Keratinocyte (primary cell): ENCODE measurements around the gene NCK1. TPM values are rescaled to one million over a fixed set of nuclear protein-coding genes. Genes with fewer than 3 reads are reported as not detected.

ENCODE experiments used
- DNase-seq: peaks from one replicate; pipeline ENCODE4 v3.0.0-alpha.2; 2011; ENCODE audit warnings: low read depth, missing footprints, low spot score
- FAIRE-seq: peaks from 2 replicates; lab custom pipeline; 2011; peaks lifted over from hg19 to GRCh38; lab: Jason Lieb, UNC
- H2AFZ ChIP-seq: 2 replicates; pipeline ENCODE4 v1.6.0; 2012; ENCODE audit warnings: low read length, control low read depth, inconsistent platforms; ENCODE audit not compliant: control insufficient read depth
- H3K27ac ChIP-seq: 2 replicates; pipeline ENCODE4 v1.5.1; 2011; ENCODE audit warnings: low read length; ENCODE audit not compliant: control insufficient read depth, insufficient read depth
- H3K27me3 ChIP-seq: 3 replicates; pipeline ENCODE4 v1.6.0; 2011; ENCODE audit warnings: low read length; ENCODE audit not compliant: control insufficient read depth, insufficient read depth; ENCODE audit errors: extremely low read depth
- H3K36me3 ChIP-seq, 2 experiments: 2 replicates in 1 of 2; 3 replicates in 1 of 2; pipeline ENCODE4 v1.5.1; 2011; ENCODE audit warnings: low read length in 2 of 2, mild to moderate bottlenecking in 1 of 2; ENCODE audit not compliant: control insufficient read depth in 2 of 2, insufficient read depth in 2 of 2; ENCODE audit errors: extremely low read depth in 1 of 2
- H3K4me1 ChIP-seq: 3 replicates; pipeline ENCODE4 v1.5.1; 2011; ENCODE audit warnings: low read length; ENCODE audit not compliant: control insufficient read depth, insufficient read depth; ENCODE audit errors: extremely low read depth
- H3K4me2 ChIP-seq: 3 replicates; pipeline ENCODE4 v1.6.0; 2011; ENCODE audit warnings: low read depth, low read length; ENCODE audit not compliant: control insufficient read depth, insufficient read depth; ENCODE audit errors: extremely low read depth
- H3K4me3 ChIP-seq, 3 experiments: fragments of 200-600 bp in 1 of 3; sonication (generic) in 1 of 3; 2 replicates in 2 of 3; 3 replicates in 1 of 3; pipeline ENCODE4 v1.5.1; 2011 to 2016; ENCODE audit warnings: low read length in 3 of 3, mild to moderate bottlenecking in 3 of 3, control low read depth in 2 of 3, inconsistent platforms in 1 of 3, low read depth in 1 of 3, mixed read lengths in 1 of 3, mixed run types in 1 of 3, moderate library complexity in 1 of 3; ENCODE audit not compliant: control insufficient read depth in 2 of 3, insufficient read depth in 2 of 3; ENCODE audit errors: extremely low read depth in 1 of 3
- H3K79me2 ChIP-seq: 2 replicates; pipeline ENCODE4 v1.6.0; 2012; ENCODE audit warnings: low read length; ENCODE audit not compliant: control insufficient read depth, insufficient read depth
- H3K9ac ChIP-seq: 3 replicates; pipeline ENCODE4 v1.6.0; 2011; ENCODE audit warnings: low read length; ENCODE audit not compliant: control insufficient read depth, insufficient read depth; ENCODE audit errors: extremely low read depth
- H3K9me1 ChIP-seq: 3 replicates; pipeline ENCODE4 v1.6.0; 2011; ENCODE audit warnings: low read length; ENCODE audit not compliant: control insufficient read depth, insufficient read depth; ENCODE audit errors: extremely low read depth
- H3K9me3 ChIP-seq: 2 replicates; pipeline ENCODE4 v1.5.1; 2012; ENCODE audit warnings: low read depth, low read length; ENCODE audit not compliant: control insufficient read depth
- H4K20me1 ChIP-seq: 3 replicates; pipeline ENCODE4 v1.6.0; 2011; ENCODE audit warnings: low read length; ENCODE audit not compliant: control insufficient read depth, insufficient read depth; ENCODE audit errors: extremely low read depth
- EZH2 ChIP-seq: IDR thresholded peaks from one replicate; pipeline ENCODE4 v1.6.1; 2012; ENCODE audit warnings: inconsistent platforms, mild to moderate bottlenecking, low read length, moderate library complexity
- dilution Hi-C: fragments of 300-500 bp; cut with MboI; formaldehyde crosslinking; loops from one replicate; pipeline ENCODE4 v1.7.0; 2020; ENCODE audit warnings: low sequenced_read_pairs; ENCODE audit not compliant: extremely low pct_ligation_motif_present
- polyA plus RNA-seq, 5 experiments: library from polyadenylated mRNA; depleted of rRNA in 3 of 5; stranded (reverse) in 3 of 5; stranded (forward) in 1 of 5; unstranded in 1 of 5; fragments of >200 nt; gene quantifications; 1 replicate in 1 of 5; 2 replicates in 3 of 5; 3 replicates in 1 of 5; pipeline versions ENCODE4 v1.2.1 to v1.2.3, GENCODE V29; 2011 to 2012; ENCODE audit warnings: missing spikeins in 2 of 5, low read depth in 1 of 5, low replicate concordance in 1 of 5
- TF ChIP-seq, protein P1 (sequence below), 3 experiments: IDR thresholded peaks in 1 of 3; conservative IDR thresholded peaks in 1 of 3; optimal IDR thresholded peaks in 1 of 3; 2 replicates in 2 of 3; 3 replicates in 1 of 3; pipeline versions ENCODE3 to v1.5.1; 2011; ENCODE audit warnings: low read length in 3 of 3, mild to moderate bottlenecking in 3 of 3, moderate library complexity in 2 of 3, control low read depth in 1 of 3, inconsistent platforms in 1 of 3; ENCODE audit not compliant: insufficient read depth in 2 of 3; ENCODE audit errors: extremely low read depth in 1 of 3

The NCK1 gene
- polyA plus RNA-seq, 1 donor (not counting 4 experiments of a cell fraction or from before 2014, with no cell fraction given): 57.9 TPM

DNA sequence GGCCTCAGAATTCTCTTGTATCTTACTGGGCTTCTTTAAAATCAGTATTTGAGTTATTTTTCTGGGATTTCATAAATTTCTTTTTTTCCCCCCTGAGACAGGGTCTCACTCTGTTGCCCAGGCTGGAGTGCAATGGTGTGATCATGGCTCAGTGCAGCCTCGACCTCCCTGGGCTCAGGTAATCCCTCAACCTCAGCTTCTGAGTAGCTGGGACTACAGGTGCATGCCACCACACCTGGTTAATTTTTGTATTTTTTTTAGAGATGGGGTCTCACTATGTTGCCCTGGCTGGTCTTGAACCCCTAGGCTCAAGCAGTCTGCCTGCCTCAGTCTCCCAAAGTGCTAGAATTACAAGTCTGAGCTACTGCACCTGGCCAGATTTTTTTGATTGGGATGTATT is 43.5 kb downstream of the NCK1 start:
- no peaks in the 10 kb centered on the region for H3K9me3 ChIP-seq
- no peak overlapping the region for H3K4me3 ChIP-seq
- H3K27me3 ChIP-seq: no peaks in the 10 kb centered on the region
- no peak for DNase-seq
- no peaks in the 10 kb centered on the region for H3K36me3 ChIP-seq
- H3K4me1 ChIP-seq: no peaks in the 10 kb centered on the region
- peaks cover 97% of the 10 kb centered on the region for H3K79me2 ChIP-seq
- peaks cover 3% of the 10 kb centered on the region for H3K9me1 ChIP-seq
- H3K4me2 ChIP-seq: no peak overlapping the region
- dilution Hi-C loops: no loop called here
- no peak for FAIRE-seq
- H3K9ac ChIP-seq: no peak overlapping the region
- H2AFZ ChIP-seq: no peak overlapping the region
- TF ChIP-seq, protein P1, sequence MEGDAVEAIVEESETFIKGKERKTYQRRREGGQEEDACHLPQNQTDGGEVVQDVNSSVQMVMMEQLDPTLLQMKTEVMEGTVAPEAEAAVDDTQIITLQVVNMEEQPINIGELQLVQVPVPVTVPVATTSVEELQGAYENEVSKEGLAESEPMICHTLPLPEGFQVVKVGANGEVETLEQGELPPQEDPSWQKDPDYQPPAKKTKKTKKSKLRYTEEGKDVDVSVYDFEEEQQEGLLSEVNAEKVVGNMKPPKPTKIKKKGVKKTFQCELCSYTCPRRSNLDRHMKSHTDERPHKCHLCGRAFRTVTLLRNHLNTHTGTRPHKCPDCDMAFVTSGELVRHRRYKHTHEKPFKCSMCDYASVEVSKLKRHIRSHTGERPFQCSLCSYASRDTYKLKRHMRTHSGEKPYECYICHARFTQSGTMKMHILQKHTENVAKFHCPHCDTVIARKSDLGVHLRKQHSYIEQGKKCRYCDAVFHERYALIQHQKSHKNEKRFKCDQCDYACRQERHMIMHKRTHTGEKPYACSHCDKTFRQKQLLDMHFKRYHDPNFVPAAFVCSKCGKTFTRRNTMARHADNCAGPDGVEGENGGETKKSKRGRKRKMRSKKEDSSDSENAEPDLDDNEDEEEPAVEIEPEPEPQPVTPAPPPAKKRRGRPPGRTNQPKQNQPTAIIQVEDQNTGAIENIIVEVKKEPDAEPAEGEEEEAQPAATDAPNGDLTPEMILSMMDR (optimal IDR thresholded peaks at IDR 0.05 in 1 of 3, IDR thresholded peaks at IDR 0.05 in 1 of 3, conservative IDR thresholded peaks at IDR 0.05 in 1 of 3; ENCODE audit: extremely low read depth in 1 of 3, insufficient read depth in 2 of 3, low read length in 3 of 3): no peak
- no peak for TF ChIP-seq EZH2
- peaks cover 5% of the 10 kb centered on the region for H4K20me1 ChIP-seq
- H3K27ac ChIP-seq: no peak overlapping the region

DNA sequence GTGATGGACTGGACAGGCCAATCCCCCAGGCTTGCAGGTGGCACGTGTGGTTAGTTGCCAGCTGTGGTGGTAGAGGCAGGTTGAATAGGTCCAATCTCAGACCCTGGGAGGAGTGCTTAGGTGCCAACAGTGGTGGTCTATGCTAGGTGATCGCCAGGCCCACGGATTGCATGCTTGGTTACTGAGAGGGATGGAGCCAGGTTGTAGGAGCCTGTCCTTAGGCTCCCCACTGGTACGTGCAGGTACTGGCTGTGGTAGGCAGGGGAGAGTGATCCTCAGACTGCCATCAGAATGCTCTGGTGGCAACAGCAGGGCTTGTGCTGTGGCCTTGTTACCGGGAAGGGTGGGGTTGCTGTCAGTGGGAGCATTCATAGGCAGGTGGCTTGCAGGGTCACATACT is 44.7 kb downstream of the NCK1 start:
- no peaks in the 10 kb centered on the region for H3K4me1 ChIP-seq
- dilution Hi-C loops: no loop called here
- peaks cover 98% of the 10 kb centered on the region for H3K79me2 ChIP-seq
- no peak overlapping the region for H2AFZ ChIP-seq
- H3K9me1 ChIP-seq: peaks cover 3% of the 10 kb centered on the region
- H3K4me2 ChIP-seq: no peak overlapping the region
- no peak overlapping the region for H3K9ac ChIP-seq
- TF ChIP-seq EZH2: no peak
- TF ChIP-seq, protein P1 (optimal IDR thresholded peaks at IDR 0.05 in 1 of 3, IDR thresholded peaks at IDR 0.05 in 1 of 3, conservative IDR thresholded peaks at IDR 0.05 in 1 of 3; ENCODE audit: extremely low read depth in 1 of 3, insufficient read depth in 2 of 3, low read length in 3 of 3): no peak
- no peaks in the 10 kb centered on the region for H3K36me3 ChIP-seq
- no peak overlapping the region for H3K4me3 ChIP-seq
- peaks cover 5% of the 10 kb centered on the region for H4K20me1 ChIP-seq
- no peak overlapping the region for H3K27ac ChIP-seq
- DNase-seq (no peak), FAIRE-seq (no peak)
- no peaks in the 10 kb centered on the region for H3K27me3 ChIP-seq
- H3K9me3 ChIP-seq: no peaks in the 10 kb centered on the region
